CD4-positive, alpha-beta T cell treated with Interleukin-6 for 4 hours (primary cell): Measurements from ENCODE around the gene PATE2.

ENCODE experiments used
- DNase-seq: peaks from one replicate; pipeline ENCODE4 v3.0.0-alpha.2; 2020; ENCODE audit warnings: mixed read lengths

PATE2 gene

GRCh38 chr11:125778728-125779127 is at the start of gene PATE2:
TSS of gene PATE2 (minus strand) at chr11:125778828. CDS start at chr11:125778773, 55 bp downstream.
- no peak for DNase-seq

- DNase-seq: no peak
Measured at GRCh38 chr11:125807909-125808308, 29.3 kb upstream of the PATE2 start.

DNA sequence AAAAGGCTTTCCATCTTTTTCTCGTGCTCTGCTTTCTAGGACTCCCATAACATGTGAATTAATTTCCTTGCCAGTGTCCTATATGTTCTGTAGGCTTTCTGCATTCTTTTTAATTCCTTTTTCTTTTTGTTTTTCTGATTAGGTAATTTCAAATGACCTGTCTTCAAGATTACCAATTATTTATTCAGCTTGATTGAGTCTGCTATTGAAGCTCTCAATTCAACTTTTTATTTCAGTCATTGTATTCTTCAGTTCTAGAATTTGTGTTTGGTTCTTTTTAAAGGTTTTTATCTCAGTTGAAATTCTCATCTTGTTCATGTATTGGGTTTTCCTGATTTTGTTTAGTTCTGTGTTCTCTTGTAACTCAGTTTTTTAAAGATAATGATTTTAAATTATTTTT is 23.8 kb upstream of the PATE2 start:
- DNase-seq: no peak

GRCh38 chr11:125799808-125800207 is 21.2 kb upstream of the PATE2 start:
- DNase-seq: no peak

DNA sequence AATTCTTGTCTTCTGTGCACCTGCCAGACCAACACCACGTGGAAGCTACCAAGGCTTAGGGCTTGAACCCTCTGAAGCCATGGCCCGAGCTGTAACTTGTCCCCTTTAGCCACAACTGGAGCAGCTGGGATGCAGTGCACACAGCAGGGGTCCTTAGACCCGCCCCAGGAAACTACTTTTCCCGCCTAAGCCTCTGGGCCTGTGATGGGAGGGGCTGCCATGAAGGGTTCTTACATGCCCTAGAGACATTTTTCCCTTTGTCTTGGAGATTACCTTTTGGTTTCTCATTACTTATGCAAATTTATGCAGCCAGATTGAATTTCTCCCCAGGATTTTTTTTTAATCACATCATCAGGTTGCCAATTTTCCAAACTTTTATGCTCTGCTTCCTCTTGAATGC is 19.0 kb upstream of the PATE2 start:
- DNase-seq: no peak

- DNase-seq: no peak
Measured at GRCh38 chr11:125790825-125791224, 12.2 kb upstream of the PATE2 start.

DNA sequence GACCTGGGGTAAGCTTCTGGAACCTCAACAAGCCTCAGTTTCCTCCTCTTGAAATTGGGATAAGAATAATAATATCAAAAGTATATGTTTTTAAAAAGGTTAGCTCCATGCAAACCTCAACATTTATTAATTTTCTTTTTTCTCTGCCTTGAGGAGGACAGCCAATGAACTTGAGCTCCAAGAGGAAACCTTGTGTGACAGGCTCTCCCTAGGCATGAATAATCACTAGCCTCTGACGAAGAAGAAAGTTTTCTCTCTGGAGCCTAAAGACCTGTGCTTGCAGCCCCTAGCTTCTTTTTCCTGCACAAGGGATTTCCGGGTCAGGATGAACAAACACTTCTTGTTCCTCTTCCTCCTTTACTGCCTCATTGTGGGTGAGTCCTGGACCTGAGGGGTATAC is 9.2 kb upstream of the PATE2 start, which contains the start of gene PATE3:
TSS of gene PATE3 (plus strand) at position 301 of the 400 bp plus-strand sequence. CDS start at position 326, 25 bp downstream.
- no peak for DNase-seq

- no peak for DNase-seq
Measured at GRCh38 chr11:125784678-125785077, 6.0 kb upstream of the PATE2 start.

- DNase-seq: no peak
Measured at GRCh38 chr11:125777309-125777708, 1.3 kb downstream of the PATE2 start.

- DNase-seq: no peak
Measured at GRCh38 chr11:125773516-125773915, 5.1 kb downstream of the PATE2 start.

- no peak for DNase-seq
Measured at GRCh38 chr11:125772834-125773505, 5.7 kb downstream of the PATE2 start.

- DNase-seq: no peak
Measured at GRCh38 chr11:125770583-125770982, 8.0 kb downstream of the PATE2 start.

DNA sequence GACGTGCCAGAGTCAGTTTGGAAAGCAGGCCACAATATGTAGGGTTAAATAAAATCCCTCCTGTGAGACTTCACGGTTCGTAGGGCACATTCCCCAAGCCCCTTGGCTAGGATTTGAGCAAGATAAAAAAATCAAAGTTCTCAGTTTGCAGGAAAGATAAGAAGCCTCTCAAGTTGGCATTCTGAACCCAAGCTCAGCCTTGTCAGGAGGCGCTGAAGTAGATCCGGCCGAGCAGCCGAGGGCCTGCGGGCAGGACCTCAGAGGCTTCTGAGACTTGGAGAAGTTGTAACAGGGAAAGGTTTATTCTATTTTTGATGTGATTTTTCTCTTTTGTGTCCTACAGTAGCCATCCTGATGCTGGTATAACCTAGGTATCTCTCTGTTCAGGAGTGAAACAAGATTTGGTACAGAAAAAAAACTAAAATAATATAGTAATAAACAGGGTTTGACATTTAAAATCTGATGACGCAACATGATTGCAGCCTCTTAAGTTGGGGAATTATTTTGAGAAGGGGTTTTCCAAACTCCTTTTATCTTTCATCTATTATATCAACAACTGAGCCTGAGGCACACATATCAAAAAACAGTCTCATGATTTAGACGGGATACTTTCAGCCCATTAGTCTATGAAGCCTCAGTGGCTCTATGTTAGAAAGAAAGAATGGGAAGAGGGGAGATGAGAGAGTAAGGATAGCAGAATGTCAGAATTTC is 10.1 kb downstream of the PATE2 start:
- DNase-seq: no peak

- no peak for DNase-seq
Measured at GRCh38 chr11:125766251-125766650, 12.4 kb downstream of the PATE2 start.

- no peak for DNase-seq
Measured at GRCh38 chr11:125763483-125763882, 15.1 kb downstream of the PATE2 start.

DNA sequence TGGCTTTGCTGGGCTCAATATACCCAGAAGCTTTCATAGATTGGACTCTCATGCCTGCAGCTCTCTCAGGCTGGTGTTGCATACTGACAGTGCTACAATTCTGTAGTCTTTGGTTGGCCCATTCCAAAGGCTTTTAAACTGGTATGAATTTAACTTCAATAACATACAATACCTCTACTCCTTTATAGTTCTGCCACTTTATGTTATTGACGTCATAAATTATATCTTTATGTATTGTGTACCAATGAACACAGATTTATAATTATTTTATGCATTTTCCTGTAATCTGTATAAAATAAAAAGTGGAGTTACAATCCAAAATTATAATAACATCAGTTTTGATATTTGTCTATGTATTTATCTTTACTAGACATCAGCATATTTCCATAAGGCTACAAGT is 16.2 kb downstream of the PATE2 start:
- DNase-seq: no peak

GRCh38 chr11:125756050-125756449 is 22.6 kb downstream of the PATE2 start:
- DNase-seq: no peak

GRCh38 chr11:125750629-125751028 is 28.0 kb downstream of the PATE2 start:
- DNase-seq: no peak

DNA sequence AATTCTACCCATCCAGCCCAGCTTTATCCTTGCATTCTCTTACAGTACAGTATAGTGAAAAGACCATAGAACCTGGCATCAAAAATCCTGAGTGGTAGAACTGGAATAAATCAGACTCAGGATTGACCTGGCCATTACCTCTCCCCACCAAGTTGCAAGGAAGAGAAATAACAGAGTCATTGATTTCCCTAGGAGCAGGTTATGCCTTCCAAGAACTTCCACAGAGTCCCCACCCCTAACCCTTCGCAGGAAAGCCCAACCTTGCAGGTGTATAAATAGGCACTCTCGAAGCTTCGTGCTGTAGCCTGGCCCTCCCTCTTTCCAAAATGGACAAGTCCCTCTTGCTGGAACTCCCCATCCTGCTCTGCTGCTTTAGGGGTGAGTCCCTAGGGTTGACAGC is 32.6 kb downstream of the PATE2 start, which contains the start of gene PATE1:
TSS of gene PATE1 (plus strand) at position 301 of the 400 bp plus-strand sequence. CDS start at position 327, 26 bp downstream.
- DNase-seq: no peak

DNA sequence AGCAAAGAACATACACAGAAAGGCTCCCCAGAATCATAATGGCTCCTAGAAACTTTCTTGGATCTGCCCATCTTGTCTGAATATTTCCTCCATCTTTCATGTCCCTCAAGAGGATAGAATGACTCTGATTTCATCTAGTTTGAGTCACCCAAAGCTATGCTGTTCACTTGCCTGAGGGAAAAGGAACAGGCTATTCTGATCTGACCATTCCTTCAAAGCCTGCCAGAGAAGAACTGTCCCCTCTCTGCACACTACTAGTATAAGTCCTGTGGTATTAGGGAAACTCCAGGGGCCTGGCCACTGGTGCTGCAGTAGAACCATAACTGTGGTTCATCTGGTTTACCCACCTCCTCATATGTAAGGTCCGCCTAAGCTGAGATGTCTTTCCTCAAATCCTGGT is 34.9 kb downstream of the PATE2 start:
- DNase-seq: no peak

DNA sequence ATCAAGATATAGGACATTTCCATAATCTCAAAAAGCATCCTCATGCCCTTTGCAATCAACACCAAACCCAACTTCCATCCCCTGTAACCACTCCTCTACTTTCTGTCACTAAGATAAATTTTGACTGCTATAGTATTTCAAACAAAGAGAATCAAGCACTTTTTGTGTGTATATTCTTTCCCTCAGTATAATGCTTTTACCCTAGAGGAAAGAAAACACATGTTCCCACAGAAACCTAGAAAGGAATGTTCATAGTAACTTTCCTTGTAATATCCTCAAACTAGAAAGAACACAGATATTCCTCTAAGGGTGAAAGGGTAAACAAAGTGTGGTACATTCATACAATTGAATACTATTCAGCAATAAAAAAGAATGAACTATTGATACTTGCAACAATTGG is 38.0 kb downstream of the PATE2 start:
- DNase-seq: no peak

DNA sequence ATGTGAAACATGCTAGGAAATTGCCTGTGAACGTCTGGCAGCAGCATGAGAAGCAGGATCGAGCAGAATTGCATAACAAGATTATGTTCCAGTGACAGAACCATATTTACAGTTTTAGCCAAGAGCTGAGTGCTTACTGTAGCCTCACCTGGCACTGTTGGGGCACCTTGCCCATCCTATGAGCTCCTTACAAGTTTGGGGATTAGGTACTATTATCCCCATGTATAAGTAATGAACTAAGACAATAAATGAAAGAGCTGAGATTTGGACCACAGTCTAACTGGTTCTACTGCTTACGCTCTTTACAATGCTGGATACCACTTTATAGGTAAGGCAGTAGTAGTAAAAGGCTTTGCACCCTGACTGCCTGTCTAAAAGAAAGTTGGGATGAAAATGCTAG is 49.7 kb downstream of the PATE2 start:
- DNase-seq: no peak
